H9 (cell line): ENCODE data around the gene TM6SF1. TPM values are rescaled to one million over a fixed set of nuclear protein-coding genes. Genes with fewer than 3 reads are reported as not detected.

Experiments
- DNase-seq: peaks from one replicate; pipeline ENCODE4 v3.0.0-alpha.2; 2017
- H2AFZ ChIP-seq: one replicate; pipeline ENCODE4 v1.6.1; 2013; ENCODE audit warnings: mild to moderate bottlenecking, low read length, control low read depth, moderate library complexity
- H2AK5ac ChIP-seq: 2 replicates; pipeline ENCODE4 v1.6.1; 2013; ENCODE audit warnings: low read length, control low read depth, mixed read lengths; ENCODE audit not compliant: insufficient read length
- H2BK120ac ChIP-seq: one replicate; pipeline ENCODE4 v1.6.1; 2013; ENCODE audit warnings: low read depth, mild to moderate bottlenecking, low read length, control low read depth, inconsistent platforms; ENCODE audit not compliant: poor library complexity, severe bottlenecking
- H2BK12ac ChIP-seq: 2 replicates; pipeline ENCODE4 v1.6.1; 2013; ENCODE audit warnings: low read length, control low read depth, mixed read lengths, low read depth; ENCODE audit not compliant: insufficient read length
- H2BK15ac ChIP-seq: 2 replicates; pipeline ENCODE4 v1.6.1; 2013; ENCODE audit warnings: low read depth, low read length, control low read depth
- H2BK20ac ChIP-seq: one replicate; pipeline ENCODE4 v1.6.1; 2013; ENCODE audit warnings: low read depth, mild to moderate bottlenecking, low read length, control low read depth, inconsistent platforms; ENCODE audit not compliant: poor library complexity, severe bottlenecking
- H2BK5ac ChIP-seq: 2 replicates; pipeline ENCODE4 v1.6.1; 2013; ENCODE audit warnings: low read length, control low read depth, mixed read lengths; ENCODE audit not compliant: insufficient read length
- H3K14ac ChIP-seq: 2 replicates; pipeline ENCODE4 v1.6.1; 2013; ENCODE audit warnings: low read length, control low read depth; ENCODE audit not compliant: insufficient read depth
- H3K18ac ChIP-seq: 2 replicates; pipeline ENCODE4 v1.6.1; 2013; ENCODE audit warnings: low read depth, mild to moderate bottlenecking, mixed read lengths, low read length, control low read depth; ENCODE audit not compliant: insufficient read length
- H3K23ac ChIP-seq: 2 replicates; pipeline ENCODE4 v1.6.1; 2013; ENCODE audit warnings: low read length, control low read depth, mixed read lengths, low read depth; ENCODE audit not compliant: insufficient read length
- H3K23me2 ChIP-seq: 2 replicates; pipeline ENCODE4 v1.6.1; 2013; ENCODE audit warnings: low read depth, mild to moderate bottlenecking, mixed read lengths, low read length, control low read depth; ENCODE audit not compliant: insufficient read length, poor library complexity, severe bottlenecking
- H3K27ac ChIP-seq: 2 replicates; pipeline ENCODE4 v1.5.1; 2013; ENCODE audit warnings: low read length, control low read depth, mixed read lengths, low read depth; ENCODE audit not compliant: insufficient read length
- H3K27me3 ChIP-seq: 2 replicates; pipeline ENCODE4 v1.6.1; 2013; ENCODE audit warnings: low read length, control low read depth, inconsistent platforms; ENCODE audit not compliant: insufficient read depth
- H3K4ac ChIP-seq: 2 replicates; pipeline ENCODE4 v1.6.1; 2013; ENCODE audit warnings: low read depth, mild to moderate bottlenecking, control low read depth, inconsistent platforms, low read length, moderate library complexity
- H3K4me1 ChIP-seq: 2 replicates; pipeline ENCODE4 v1.6.1; 2013; ENCODE audit warnings: low read length, control low read depth, inconsistent platforms; ENCODE audit not compliant: insufficient read depth
- H3K4me2 ChIP-seq: 2 replicates; pipeline ENCODE4 v1.6.1; 2013; ENCODE audit warnings: low read length, control low read depth, mixed read lengths; ENCODE audit not compliant: insufficient read length, insufficient read depth
- H3K56ac ChIP-seq: 2 replicates; pipeline ENCODE4 v1.6.1; 2013; ENCODE audit warnings: low read depth, mild to moderate bottlenecking, mixed read lengths, low read length, control low read depth; ENCODE audit not compliant: insufficient read length
- H3K79me1 ChIP-seq: 2 replicates; pipeline ENCODE4 v1.6.1; 2013; ENCODE audit warnings: low read depth, mild to moderate bottlenecking, moderate library complexity, low read length, control low read depth, inconsistent platforms; ENCODE audit not compliant: insufficient read depth, poor library complexity, severe bottlenecking
- H3K79me2 ChIP-seq: 2 replicates; pipeline ENCODE4 v1.6.1; 2013; ENCODE audit warnings: low read length, control low read depth, inconsistent platforms; ENCODE audit not compliant: insufficient read depth
- H3K9ac ChIP-seq: 2 replicates; pipeline ENCODE4 v1.6.1; 2013; ENCODE audit warnings: low read length, control low read depth, mixed read lengths; ENCODE audit not compliant: insufficient read length; ENCODE audit errors: extremely low read depth
- H3K9me3 ChIP-seq: one replicate; pipeline ENCODE4 v1.6.1; 2013; ENCODE audit warnings: low read depth, low read length, inconsistent platforms; ENCODE audit not compliant: control insufficient read depth
- H3T11ph ChIP-seq: one replicate; pipeline ENCODE4 v1.6.1; 2013; ENCODE audit warnings: mild to moderate bottlenecking, low read length, control low read depth, inconsistent platforms
- H4K20me1 ChIP-seq: one replicate; pipeline ENCODE4 v1.6.1; 2013; ENCODE audit not compliant: control insufficient read depth, insufficient read length, insufficient read depth
- H4K5ac ChIP-seq: 2 replicates; pipeline ENCODE4 v1.6.1; 2013; ENCODE audit warnings: low read depth, mild to moderate bottlenecking, mixed read lengths, low read length, control low read depth; ENCODE audit not compliant: insufficient read length
- H4K8ac ChIP-seq: replicated peaks from 2 replicates; pipeline ENCODE4 v1.6.1; 2013; ENCODE audit warnings: low read length, control low read depth, mixed read lengths, low read depth; ENCODE audit not compliant: insufficient read length
- H4K91ac ChIP-seq: 2 replicates; pipeline ENCODE4 v1.6.1; 2013; ENCODE audit warnings: low read depth, mild to moderate bottlenecking, moderate library complexity, mixed read lengths, low read length, control low read depth; ENCODE audit not compliant: insufficient read length
- H3K27ac Mint-ChIP-seq, 3 experiments: 2 replicates in 2 of 3; 3 replicates in 1 of 3; pipeline ENCODE4 v1.8.0; 2020 to 2021; ENCODE audit warnings: mixed read lengths in 3 of 3, mild to moderate bottlenecking in 1 of 3, moderate library complexity in 1 of 3
- H3K27me3 Mint-ChIP-seq: 2 replicates; pipeline ENCODE4 v1.8.0; 2021; ENCODE audit warnings: low read depth, mild to moderate bottlenecking, moderate library complexity, mixed read lengths
- H3K36me3 Mint-ChIP-seq, 3 experiments: 2 replicates in 2 of 3; 3 replicates in 1 of 3; pipeline ENCODE4 v1.8.0; 2020 to 2021; ENCODE audit warnings: low read depth in 3 of 3, mixed read lengths in 3 of 3; ENCODE audit not compliant: insufficient read depth in 1 of 3
- H3K4me1 Mint-ChIP-seq, 2 experiments: 2 replicates each; pipeline ENCODE4 v1.8.0; 2020; ENCODE audit warnings: mixed read lengths in 2 of 2
- H3K4me3 Mint-ChIP-seq, 2 experiments: 2 replicates in 1 of 2; 3 replicates in 1 of 2; pipeline ENCODE4 v1.8.0; 2020 to 2021; ENCODE audit warnings: mild to moderate bottlenecking in 2 of 2, mixed read lengths in 2 of 2, moderate library complexity in 1 of 2
- H3K9me3 Mint-ChIP-seq, 2 experiments: 2 replicates in 1 of 2; 3 replicates in 1 of 2; pipeline ENCODE4 v1.8.0; 2020; ENCODE audit warnings: mild to moderate bottlenecking in 2 of 2, mixed read lengths in 2 of 2, moderate library complexity in 1 of 2
- WGBS: extraction: QIAGEN DNeasy Blood & Tissue Kit; methylation state at CpG from one replicate; pipeline ENCODE4 v1.1.7; 2013; ENCODE audit warnings: missing lambda C conversion rate, low lambda C conversion rate, mixed read lengths; ENCODE audit not compliant: insufficient read length; ENCODE audit errors: extremely low coverage; 5-methylcytosine and 5-hydroxymethylcytosine counted together
- total RNA-seq: library from RNA; stranded (reverse); gene quantifications from 2 replicates; pipeline ENCODE4 v1.2.1, GENCODE V29; 2021
- TF ChIP-seq, protein P1 (sequence below): fragments of 200-600 bp; sonication (generic); conservative IDR thresholded peaks from 3 replicates; pipeline ENCODE4 v1.8.0; 2021; ENCODE audit warnings: antibody characterized with exemption, mild to moderate bottlenecking

TM6SF1 gene
- total RNA-seq, 1 experiment from 2014 or later, result 0.96 TPM

DNA sequence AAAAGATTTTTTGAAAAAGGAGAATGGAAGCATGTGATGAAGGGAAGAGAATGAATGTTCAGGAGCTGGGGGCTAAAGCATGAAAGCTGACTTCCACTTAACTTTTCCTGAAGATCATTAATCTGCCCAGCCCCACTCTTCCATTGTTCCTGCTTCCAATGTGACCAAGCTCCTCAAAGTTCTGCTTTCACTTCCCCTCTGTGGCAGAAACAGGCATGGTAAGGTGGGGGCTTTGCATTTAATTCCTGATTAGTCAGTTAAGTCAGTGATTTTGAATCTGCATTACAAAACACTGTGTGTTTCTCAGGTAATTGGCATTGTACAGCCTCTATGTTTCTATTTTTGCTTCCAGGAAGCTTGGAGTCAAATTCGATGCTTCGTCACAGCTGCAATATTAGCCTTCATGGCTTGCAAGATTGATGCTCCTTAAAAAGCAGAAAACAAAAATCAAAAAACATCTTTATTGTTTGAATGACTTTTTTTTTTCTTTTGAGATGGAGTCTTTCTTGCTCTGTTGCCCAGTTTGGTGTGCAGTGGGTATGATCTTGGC lies 7.3 kb upstream of the TM6SF1 start:
- Histone ChIP-seq H3K9me3 (no peaks in the 10 kb centered on the region), H3K79me1 (no peaks in the 10 kb centered on the region), H2AFZ (no peak overlapping the region), H3K18ac (no peak overlapping the region), H3K9ac (no peak overlapping the region), H3K4ac (no peak overlapping the region), H3K56ac (no peak overlapping the region), H4K91ac (no peak overlapping the region), H2BK5ac (no peak overlapping the region), H2BK12ac (no peak overlapping the region), H3K23me2 (no peaks in the 10 kb centered on the region), H4K8ac (no peak overlapping the region), H3K4me1 (no peaks in the 10 kb centered on the region), H4K5ac (no peak overlapping the region), H3K14ac (no peak overlapping the region), H2BK15ac (no peak overlapping the region), H3K4me2 (no peak overlapping the region), H2BK20ac (no peak overlapping the region), H4K20me1 (no peaks in the 10 kb centered on the region), H3K79me2 (no peaks in the 10 kb centered on the region), H3K23ac (no peak overlapping the region), H3T11ph (no peak overlapping the region), H2AK5ac (no peak overlapping the region), H2BK120ac (no peak overlapping the region), H3K27ac (no peak overlapping the region), H3K27me3 (no peaks in the 10 kb centered on the region)
- H3K36me3 Mint-ChIP-seq, result no peaks in the 10 kb centered on the region
- H3K27ac Mint-ChIP-seq, result no peak overlapping the region
- no peak for DNase-seq
- no CpG with 5 or more reads among the region's 2 CpGs for WGBS
- TF ChIP-seq, protein P1, sequence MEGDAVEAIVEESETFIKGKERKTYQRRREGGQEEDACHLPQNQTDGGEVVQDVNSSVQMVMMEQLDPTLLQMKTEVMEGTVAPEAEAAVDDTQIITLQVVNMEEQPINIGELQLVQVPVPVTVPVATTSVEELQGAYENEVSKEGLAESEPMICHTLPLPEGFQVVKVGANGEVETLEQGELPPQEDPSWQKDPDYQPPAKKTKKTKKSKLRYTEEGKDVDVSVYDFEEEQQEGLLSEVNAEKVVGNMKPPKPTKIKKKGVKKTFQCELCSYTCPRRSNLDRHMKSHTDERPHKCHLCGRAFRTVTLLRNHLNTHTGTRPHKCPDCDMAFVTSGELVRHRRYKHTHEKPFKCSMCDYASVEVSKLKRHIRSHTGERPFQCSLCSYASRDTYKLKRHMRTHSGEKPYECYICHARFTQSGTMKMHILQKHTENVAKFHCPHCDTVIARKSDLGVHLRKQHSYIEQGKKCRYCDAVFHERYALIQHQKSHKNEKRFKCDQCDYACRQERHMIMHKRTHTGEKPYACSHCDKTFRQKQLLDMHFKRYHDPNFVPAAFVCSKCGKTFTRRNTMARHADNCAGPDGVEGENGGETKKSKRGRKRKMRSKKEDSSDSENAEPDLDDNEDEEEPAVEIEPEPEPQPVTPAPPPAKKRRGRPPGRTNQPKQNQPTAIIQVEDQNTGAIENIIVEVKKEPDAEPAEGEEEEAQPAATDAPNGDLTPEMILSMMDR, result no peak
- no peak overlapping the region for H3K4me3 Mint-ChIP-seq
- no peaks in the 10 kb centered on the region; a peak in 1 of 5 replicates for H3K9me3 Mint-ChIP-seq
- H3K4me1 Mint-ChIP-seq, result peaks cover 4 to 7% of the 10 kb centered on the region in 2 experiments; a peak in 2 of 4 replicates
- H3K27me3 Mint-ChIP-seq, result peaks cover 52% of the 10 kb centered on the region
